HG02981 (cell line): ENCODE results near the gene BID.
"Not testable (repeated sequence)": the region's sequence is repeated elsewhere in the genome, so short reads cannot be mapped to it uniquely, and the experiment has no call there.

Source experiments
- ATAC-seq: cut with Tn5 transposase; IDR thresholded peaks from one replicate; pipeline ENCODE4 v1.9.1; 2021; ENCODE audit warnings: mild to moderate bottlenecking, moderate library complexity; ENCODE audit not compliant: unreplicated experiment

BID gene

GRCh38 chr22:17705951-17706900, 68.0 kb downstream of the BID start:
- ATAC-seq = peak; percentile 76

DNA sequence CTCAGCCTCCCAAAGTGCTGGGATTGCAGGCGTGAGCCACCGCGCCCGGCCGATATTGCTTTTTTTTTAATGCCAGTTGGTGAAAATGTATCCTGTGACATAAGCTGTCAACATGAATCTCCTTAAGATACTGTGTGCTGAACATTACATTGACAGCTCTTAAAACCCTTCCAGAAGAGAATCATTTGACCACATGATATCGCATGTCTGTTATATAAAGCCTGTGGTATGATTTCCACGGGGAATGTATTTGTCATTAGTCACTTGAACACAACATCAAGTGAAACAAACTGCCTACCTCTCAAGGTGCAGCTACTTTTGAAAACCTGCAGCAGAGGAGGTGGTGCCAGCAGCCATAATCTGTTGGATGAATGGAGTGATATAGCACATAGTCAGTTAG, 68.7 kb downstream of the BID start:
- ATAC-seq = no peak

GRCh38 chr22:17703811-17704210, 70.5 kb downstream of the BID start:
- ATAC-seq = no peak

DNA sequence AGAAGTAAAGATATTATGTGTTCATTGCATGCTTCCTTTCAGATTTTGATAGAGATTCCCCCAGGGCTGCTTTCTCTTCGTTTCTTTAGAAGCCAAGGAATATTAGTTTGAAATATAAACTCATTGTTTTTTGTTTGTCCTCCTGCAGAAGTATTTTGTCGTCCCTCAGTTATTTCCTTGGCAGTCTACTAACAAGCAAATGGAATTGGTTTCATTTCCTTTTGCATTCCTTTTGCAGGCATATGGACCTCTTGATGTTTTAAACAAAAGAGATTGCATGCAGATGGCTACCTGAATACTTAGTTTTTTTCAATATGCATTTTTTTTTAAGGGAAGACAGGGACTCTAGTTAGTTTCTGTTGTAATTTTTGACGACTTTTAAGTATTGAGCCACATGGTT, 73.5 kb downstream of the BID start:
- no peak for ATAC-seq

DNA sequence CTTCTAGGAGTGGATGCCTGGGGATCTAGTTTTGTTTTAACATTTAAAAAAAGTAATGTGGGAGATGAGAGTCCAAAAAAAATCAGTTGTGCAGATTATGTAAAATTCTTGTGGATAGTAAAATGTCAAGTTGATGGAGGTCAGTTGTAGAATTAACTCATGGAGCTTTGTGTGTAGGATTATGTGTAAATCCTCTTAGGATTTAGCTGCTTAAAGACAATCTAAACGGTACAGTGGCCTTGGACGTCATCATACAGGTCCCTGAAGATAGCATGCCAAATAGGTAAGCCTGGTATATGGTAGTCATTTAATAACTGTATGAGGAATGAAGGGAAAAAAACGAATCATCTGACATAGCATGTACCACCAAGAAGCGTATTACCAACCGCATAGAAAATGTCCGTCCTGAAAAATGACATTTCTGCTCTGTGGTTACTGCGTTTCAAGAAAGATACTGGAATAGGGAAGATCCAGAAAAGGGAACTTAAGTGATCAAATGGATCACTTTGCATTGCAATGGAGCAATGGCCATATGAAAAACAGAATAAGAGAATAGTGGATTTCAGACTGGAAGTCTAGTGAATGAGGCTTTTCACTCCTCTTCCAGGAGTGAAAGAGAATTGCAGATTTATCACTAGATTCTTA, 74.5 kb downstream of the BID start:
- no peak for ATAC-seq

DNA sequence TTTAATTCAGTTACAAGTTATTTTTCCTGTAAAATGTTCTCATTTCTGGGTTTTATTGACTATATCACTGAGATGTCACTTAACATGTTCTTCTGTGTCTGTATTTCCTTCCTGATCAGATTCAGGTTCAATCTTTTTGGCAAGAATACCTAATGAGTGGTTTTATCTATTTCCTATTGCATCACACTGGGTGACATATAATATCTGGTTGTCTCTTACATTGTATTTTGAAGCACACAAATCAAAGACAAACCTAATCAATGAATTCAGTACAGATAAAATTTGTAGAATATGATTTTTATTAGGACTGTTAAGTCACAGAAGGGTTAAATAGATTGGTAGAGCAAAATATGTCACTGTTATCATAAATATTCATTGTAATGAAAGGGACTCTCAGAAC, 75.3 kb downstream of the BID start:
- ATAC-seq = no peak

DNA sequence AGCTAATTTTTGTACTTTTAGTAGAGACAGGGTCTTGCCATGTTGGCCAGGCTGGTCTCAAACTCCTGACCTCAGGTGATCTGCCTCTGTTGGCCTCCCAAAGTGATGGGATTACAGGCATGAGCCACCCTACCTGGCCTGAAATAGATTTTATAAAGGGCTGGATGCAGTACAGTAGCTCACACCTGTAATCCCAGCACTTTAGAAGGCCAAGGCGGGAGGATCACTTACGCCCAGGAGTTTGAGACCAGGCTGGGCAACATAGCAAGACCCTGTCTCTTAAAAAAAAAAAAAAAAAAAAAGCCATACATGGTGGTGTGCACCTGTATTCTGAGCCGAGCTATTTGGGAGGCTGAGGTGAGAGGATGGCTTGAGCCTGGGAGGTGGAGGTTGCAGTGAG, 76.0 kb downstream of the BID start:
- ATAC-seq = not testable (repeated sequence)

GRCh38 chr22:17697196-17697595, 77.1 kb downstream of the BID start:
- not testable (repeated sequence) for ATAC-seq

GRCh38 chr22:17695986-17696385, 78.3 kb downstream of the BID start:
- ATAC-seq = no peak

GRCh38 chr22:17694752-17695151, 79.5 kb downstream of the BID start:
- ATAC-seq = no peak

DNA sequence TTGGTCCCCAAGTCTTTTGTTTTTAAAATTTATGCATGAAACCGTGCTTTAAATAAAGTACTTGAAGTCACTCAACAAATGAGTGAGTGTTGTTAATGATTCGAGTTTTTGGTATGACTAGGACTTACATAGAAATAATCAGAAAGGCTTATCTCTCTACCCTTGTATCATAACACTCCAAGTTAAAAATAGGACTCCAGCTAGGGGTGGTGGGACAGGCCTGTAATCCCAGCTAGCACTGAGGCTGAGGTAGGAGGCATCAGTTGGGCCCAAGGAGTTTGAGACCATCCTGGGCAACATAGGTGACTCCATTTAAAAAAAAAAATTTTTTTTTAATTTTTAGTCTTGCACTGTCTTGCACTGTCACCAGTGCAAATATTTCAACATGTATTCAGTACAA, 80.1 kb downstream of the BID start:
- no peak for ATAC-seq

- no peak for ATAC-seq
Observed at GRCh38 chr22:17692841-17693240, 81.4 kb downstream of the BID start.

DNA sequence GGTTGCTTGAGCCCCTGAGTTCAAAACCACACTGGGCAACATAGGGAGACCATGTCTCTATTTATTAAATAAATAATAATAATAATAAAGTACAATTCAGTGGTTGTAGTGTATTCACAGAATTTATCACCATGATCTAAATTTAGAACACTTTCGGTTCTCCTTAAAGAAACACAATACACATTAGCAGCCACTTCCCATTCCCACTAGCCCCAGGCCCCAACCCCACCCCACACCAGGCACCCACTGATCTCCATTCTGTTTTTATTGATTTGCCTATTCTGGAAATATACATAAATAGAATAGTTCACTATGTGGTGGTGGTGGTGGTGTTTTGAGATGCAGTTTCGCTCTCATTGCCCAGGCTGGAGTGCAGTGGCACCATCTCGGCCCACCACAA, 90.0 kb downstream of the BID start:
- ATAC-seq = no peak
